H1 (cell line): Measurements from ENCODE around the gene TACC2. TPM values are rescaled to one million over a fixed set of nuclear protein-coding genes. Genes with fewer than 3 reads are reported as not detected.

Source experiments
- CTCF ChIA-PET: fragments of 300-600 bp; sonication (Branson Sonifier 250); formaldehyde crosslinking; loops from one replicate; lab custom pipeline; 2021; ENCODE audit not compliant: partially characterized antibody; lab: Charles Lee
- POLR2A ChIA-PET: fragments of 300-600 bp; sonication (Branson Sonifier 250); formaldehyde crosslinking; loops from one replicate; lab custom pipeline; 2021; ENCODE audit warnings: inconsistent platforms; ENCODE audit not compliant: partially characterized antibody; lab: Charles Lee
- DNase-seq, 2 experiments: peaks; one replicate each; pipeline versions ENCODE4 v3.0.0 to v3.0.0-alpha.2; 2010 to 2022; ENCODE audit warnings: low spot score in 2 of 2, low read depth in 1 of 2, mixed read lengths in 1 of 2
- FAIRE-seq: peaks from 2 replicates; lab custom pipeline; 2011; peaks lifted over from hg19 to GRCh38; lab: Jason Lieb, UNC
- H2AFZ ChIP-seq: 2 replicates; pipeline ENCODE4 v1.8.1; 2012; ENCODE audit warnings: low read length, inconsistent platforms
- H2AK5ac ChIP-seq: 2 replicates; pipeline ENCODE4 v1.6.1; 2013; ENCODE audit warnings: low read depth, low read length
- H2BK120ac ChIP-seq: replicated peaks from 2 replicates; pipeline ENCODE3; 2013; ENCODE audit warnings: low read depth, low read length, inconsistent platforms
- H2BK12ac ChIP-seq: 2 replicates; pipeline ENCODE4 v1.6.1; 2013; ENCODE audit warnings: low read depth, low read length
- H2BK15ac ChIP-seq: 2 replicates; pipeline ENCODE4 v1.6.1; 2013; ENCODE audit warnings: low read length
- H2BK20ac ChIP-seq: 2 replicates; pipeline ENCODE4 v1.6.1; 2013; ENCODE audit warnings: low read length
- H2BK5ac ChIP-seq: 2 replicates; pipeline ENCODE4 v1.6.1; 2013; ENCODE audit warnings: low read depth, low read length
- H3K14ac ChIP-seq: 2 replicates; pipeline ENCODE4 v1.6.1; 2013; ENCODE audit warnings: inconsistent platforms; ENCODE audit not compliant: insufficient read length
- H3K18ac ChIP-seq: 2 replicates; pipeline ENCODE4 v1.6.1; 2013; ENCODE audit warnings: low read length; ENCODE audit errors: extremely low read depth
- H3K23ac ChIP-seq: 2 replicates; pipeline ENCODE4 v1.6.1; 2013; ENCODE audit warnings: inconsistent platforms; ENCODE audit not compliant: insufficient read length
- H3K23me2 ChIP-seq: 2 replicates; pipeline ENCODE4 v1.6.1; 2013; ENCODE audit warnings: low read depth, low read length
- H3K27ac ChIP-seq: 2 replicates; pipeline ENCODE4 v1.6.1; 2011; ENCODE audit warnings: low read depth, low read length, inconsistent platforms
- H3K27me3 ChIP-seq, 4 experiments: replicated peaks in 1 of 4; 1 replicate in 1 of 4; 2 replicates in 3 of 4; pipeline versions ENCODE4 v1.6.1 to v1.8.1; 2011 to 2013; ENCODE audit warnings: low read length in 3 of 4, mild to moderate bottlenecking in 3 of 4, inconsistent platforms in 2 of 4, mixed read lengths in 2 of 4, moderate library complexity in 1 of 4; ENCODE audit not compliant: control insufficient read depth in 3 of 4, insufficient read depth in 3 of 4; ENCODE audit errors: extremely low read depth in 1 of 4
- H3K36me3 ChIP-seq, 4 experiments: 2 replicates each; pipeline versions ENCODE4 v1.6.1 to v1.8.1; 2011 to 2013; ENCODE audit warnings: mild to moderate bottlenecking in 4 of 4, low read length in 3 of 4, moderate library complexity in 2 of 4, control low read depth in 1 of 4, inconsistent platforms in 1 of 4; ENCODE audit not compliant: insufficient read depth in 4 of 4, control insufficient read depth in 2 of 4
- H3K4ac ChIP-seq: replicated peaks from 2 replicates; pipeline ENCODE3; 2013; ENCODE audit warnings: low read length, low read depth, mixed read lengths, inconsistent platforms; ENCODE audit not compliant: insufficient read length
- H3K4me1 ChIP-seq, 4 experiments: replicated peaks in 1 of 4; 1 replicate in 1 of 4; 2 replicates in 3 of 4; pipeline versions ENCODE4 v1.6.1 to v1.8.1; 2011 to 2013; ENCODE audit warnings: low read length in 3 of 4, inconsistent platforms in 2 of 4, mixed read lengths in 1 of 4; ENCODE audit not compliant: insufficient read depth in 4 of 4, control insufficient read depth in 3 of 4
- H3K4me2 ChIP-seq, 2 experiments: 2 replicates each; pipeline versions ENCODE4 v1.6.1 to v1.8.1; 2011 to 2013; ENCODE audit warnings: low read depth in 2 of 2, low read length in 2 of 2, control low read depth in 1 of 2, inconsistent platforms in 1 of 2, mild to moderate bottlenecking in 1 of 2; ENCODE audit not compliant: insufficient read depth in 1 of 2
- H3K4me3 ChIP-seq, 4 experiments: fragments of 200-600, 300-600 bp in 1 of 4; sonication (generic), shearing (Covaris generic), sonication (Bioruptor Twin) in 1 of 4; 2 replicates each; pipeline versions ENCODE4 v1.5.1 to v1.8.1; 2011 to 2016; ENCODE audit warnings: low read length in 4 of 4, low read depth in 3 of 4, control low read depth in 2 of 4, inconsistent platforms in 2 of 4, mild to moderate bottlenecking in 2 of 4, mixed read lengths in 1 of 4, moderate library complexity in 1 of 4; ENCODE audit not compliant: insufficient read depth in 2 of 4; ENCODE audit errors: extremely low read depth in 1 of 4
- H3K56ac ChIP-seq: replicated peaks from 2 replicates; pipeline ENCODE3; 2013; ENCODE audit warnings: low read depth, mild to moderate bottlenecking, mixed read lengths, low read length, inconsistent platforms; ENCODE audit not compliant: insufficient read length
- H3K79me1 ChIP-seq: 2 replicates; pipeline ENCODE4 v1.6.1; 2013; ENCODE audit warnings: low read depth, low read length, control low read depth
- H3K79me2 ChIP-seq, 2 experiments: 2 replicates each; pipeline versions ENCODE4 v1.6.1 to v1.8.1; 2012 to 2013; ENCODE audit warnings: low read length in 2 of 2, mild to moderate bottlenecking in 2 of 2, inconsistent platforms in 1 of 2; ENCODE audit not compliant: insufficient read depth in 2 of 2, control insufficient read depth in 1 of 2
- H3K9ac ChIP-seq, 4 experiments: replicated peaks in 1 of 4; 1 replicate in 1 of 4; 2 replicates in 3 of 4; pipeline versions ENCODE4 v1.6.1 to v1.8.1; 2011 to 2013; ENCODE audit warnings: low read depth in 3 of 4, low read length in 3 of 4, control low read depth in 2 of 4, mild to moderate bottlenecking in 2 of 4, moderate library complexity in 2 of 4, inconsistent platforms in 1 of 4; ENCODE audit errors: extremely low read depth in 1 of 4
- H3K9me3 ChIP-seq, 2 experiments: 2 replicates each; pipeline versions ENCODE4 v1.6.1 to v1.8.1; 2012 to 2013; ENCODE audit warnings: mild to moderate bottlenecking in 2 of 2, moderate library complexity in 2 of 2, control low read depth in 1 of 2, inconsistent platforms in 1 of 2, low read depth in 1 of 2, low read length in 1 of 2, mixed read lengths in 1 of 2; ENCODE audit not compliant: insufficient read depth in 2 of 2
- H4K20me1 ChIP-seq, 2 experiments: replicated peaks in 1 of 2; 2 replicates each; pipeline versions ENCODE3 to v1.8.1; 2011 to 2013; ENCODE audit warnings: inconsistent platforms in 2 of 2, low read length in 2 of 2, mild to moderate bottlenecking in 1 of 2; ENCODE audit not compliant: insufficient read depth in 2 of 2, control insufficient read depth in 1 of 2
- H4K5ac ChIP-seq: 2 replicates; pipeline ENCODE4 v1.6.1; 2013; ENCODE audit warnings: low read length, low read depth, mixed read lengths, inconsistent platforms; ENCODE audit not compliant: insufficient read length
- H4K8ac ChIP-seq: 2 replicates; pipeline ENCODE4 v1.8.0; 2013; ENCODE audit warnings: mild to moderate bottlenecking, moderate library complexity, low read length, inconsistent platforms; ENCODE audit not compliant: insufficient read depth; ENCODE audit errors: extremely low read depth
- H4K91ac ChIP-seq: replicated peaks from 2 replicates; pipeline ENCODE3; 2013; ENCODE audit warnings: low read length, mixed read lengths, inconsistent platforms; ENCODE audit not compliant: insufficient read length
- CBX5 ChIP-seq: fragments of 300-800, 300-1000 bp; sonication (generic); IDR thresholded peaks from 2 replicates; pipeline ENCODE4 v1.7.1; 2016; ENCODE audit warnings: antibody characterized with exemption, low read length, low read depth
- CREB1 ChIP-seq: IDR thresholded peaks from 2 replicates; pipeline ENCODE4 v1.6.1; 2012; ENCODE audit warnings: inconsistent platforms
- EP300 ChIP-seq, 2 experiments: IDR thresholded peaks; 1 replicate in 1 of 2; 2 replicates in 1 of 2; pipeline ENCODE4 v1.6.1; 2011 to 2012; ENCODE audit warnings: low read depth in 2 of 2, low read length in 2 of 2, mild to moderate bottlenecking in 2 of 2, borderline replicate concordance in 1 of 2, inconsistent platforms in 1 of 2, moderate library complexity in 1 of 2
- GTF2F1 ChIP-seq: IDR thresholded peaks from 2 replicates; pipeline ENCODE4 v1.6.1; 2012; ENCODE audit warnings: low read depth, low read length, improper control_type of control experiment, borderline replicate concordance
- POLR2A ChIP-seq, 2 experiments: IDR thresholded peaks; 1 replicate in 1 of 2; 2 replicates in 1 of 2; pipeline ENCODE4 v1.6.1; 2011; ENCODE audit warnings: low read depth in 2 of 2, low read length in 2 of 2, mild to moderate bottlenecking in 2 of 2; ENCODE audit errors: control extremely low read depth in 1 of 2
- RAD21 ChIP-seq, 2 experiments: IDR thresholded peaks in 1 of 2; conservative IDR thresholded peaks in 1 of 2; 2 replicates each; pipeline ENCODE4 v1.6.1; 2011; ENCODE audit warnings: low read depth in 2 of 2, low read length in 2 of 2, improper control_type of control experiment in 1 of 2, inconsistent platforms in 1 of 2, mild to moderate bottlenecking in 1 of 2, moderate library complexity in 1 of 2
- SAP30 ChIP-seq: fragments of 300-600 bp; sonication (generic); IDR thresholded peaks from 2 replicates; pipeline ENCODE4 v1.7.1; 2012; ENCODE audit warnings: low read length, moderate library complexity, mild to moderate bottlenecking, inconsistent platforms; ENCODE audit not compliant: insufficient read depth, insufficient replicate concordance
- TEAD4 ChIP-seq: IDR thresholded peaks from 2 replicates; pipeline ENCODE4 v1.6.1; 2012; ENCODE audit warnings: low read depth, low read length, inconsistent platforms, mixed read lengths
- YY1 ChIP-seq: IDR thresholded peaks from 2 replicates; pipeline ENCODE4 v1.6.1; 2011; ENCODE audit warnings: low read depth, mild to moderate bottlenecking, low read length
- WGBS, 2 experiments: shearing (Covaris generic) in 1 of 2; methylation state at CpG; one replicate each; pipeline versions ENCODE4 v1.1.6 to v1.1.7; 2013 to 2015; ENCODE audit warnings: low lambda C conversion rate in 2 of 2, mixed read lengths in 2 of 2, inconsistent platforms in 1 of 2, low coverage in 1 of 2, missing lambda C conversion rate in 1 of 2; ENCODE audit not compliant: insufficient replicate concordance in 2 of 2, insufficient coverage in 1 of 2, insufficient read length in 1 of 2; ENCODE audit errors: extremely low coverage in 1 of 2, missing lambda C conversion rate in 1 of 2; 5-methylcytosine and 5-hydroxymethylcytosine counted together
- polyA plus RNA-seq, 7 experiments: library from polyadenylated mRNA; depleted of rRNA in 3 of 7; stranded (reverse) in 5 of 7; unstranded in 2 of 7; fragments of >200 nt in 5 of 7; fragments of 200-250 nt in 2 of 7; gene quantifications; 1 replicate in 5 of 7; 2 replicates in 1 of 7; 4 replicates in 1 of 7; pipeline versions ENCODE4 v1.2.1 to v1.2.3, GENCODE V29; 2011 to 2013; ENCODE audit warnings: missing spikeins in 2 of 7, mixed read lengths in 2 of 7
- total RNA-seq: library from RNA; stranded (reverse); fragmentation: NEBNext Ultra II Directional; extraction: Animal tissue kit (Norgen Biotek cat#: 25700); gene quantifications from 2 replicates; pipeline ENCODE4 v1.2.1, GENCODE V29; 2021

The TACC2 gene
- total and polyA plus RNA-seq, 2 of the 8 experiments (the other 6 are each of a cell fraction or from before 2014, with no cell fraction given) = 21.2 to 46.6 TPM

DNA sequence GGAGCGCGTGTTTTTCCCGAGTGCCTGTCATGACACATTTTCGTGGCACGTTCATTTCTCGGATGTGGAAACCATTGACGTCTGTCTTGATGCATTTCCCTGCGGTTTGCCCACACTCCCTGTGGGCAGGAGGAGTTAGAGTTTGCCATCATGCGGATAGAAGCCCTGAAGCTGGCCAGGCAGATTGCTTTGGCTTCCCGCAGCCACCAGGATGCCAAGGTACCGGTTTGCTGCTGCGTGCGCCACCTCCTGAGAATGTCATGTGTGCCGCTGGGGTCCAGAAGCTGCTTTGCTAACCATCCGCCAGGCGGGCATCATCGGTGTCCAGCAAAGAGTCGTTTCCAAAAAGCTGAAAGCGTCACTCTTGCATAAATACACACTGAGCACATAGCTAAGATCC lies 241.3 kb downstream of the TACC2 start:
- Histone ChIP-seq H2BK12ac (no peak overlapping the region), H2BK5ac (no peak overlapping the region), H3K9me3 (no peaks in the 10 kb centered on the region), H4K8ac (no peak overlapping the region), H3K36me3 (peaks cover 23 to 58% (median 48%) of the 10 kb centered on the region in 4 experiments; a peak in 7 of 8 replicates), H2AFZ (no peak overlapping the region), H4K20me1 (peaks cover 5 to 12% of the 10 kb centered on the region in 2 experiments), H4K5ac (no peak overlapping the region), H3K4me3 (no peak overlapping the region), H3K79me2 (no peaks in the 10 kb centered on the region), H2BK20ac (no peak overlapping the region), H3K27ac (no peak overlapping the region), H2BK120ac (no peak overlapping the region), H3K18ac (no peak overlapping the region), H3K9ac (no peak overlapping the region), H2BK15ac (no peak overlapping the region), H3K27me3 (no peaks in the 10 kb centered on the region), H2AK5ac (no peak overlapping the region), H3K4me2 (no peak overlapping the region), H3K23me2 (no peaks in the 10 kb centered on the region), H3K23ac (no peak overlapping the region), H3K4me1 (no peaks in the 10 kb centered on the region), H3K56ac (no peak overlapping the region), H3K14ac (no peak overlapping the region), H3K79me1 (no peaks in the 10 kb centered on the region; the same call in 1 of the 2 replicates), H3K4ac (no peak overlapping the region), H4K91ac (no peak overlapping the region)
- WGBS, 2 experiments = 93% methylated on average over 19 of the region's 19 CpGs; no CpG with 5 or more reads in 1 of the 2 experiments
- no peak for TF ChIP-seq CBX5
- no peak for TF ChIP-seq POLR2A (IDR thresholded peaks at IDR 0.05; ENCODE audit: control extremely low read depth in 1 of 2, low read depth in 2 of 2, low read length in 2 of 2)
- no peak for TF ChIP-seq GTF2F1
- TF ChIP-seq TEAD4 = no peak
- no peak for TF ChIP-seq EP300 (IDR thresholded peaks at IDR 0.05; ENCODE audit: borderline replicate concordance in 1 of 2, low read depth in 2 of 2, low read length in 2 of 2)
- no peak for TF ChIP-seq RAD21 (IDR thresholded peaks at IDR 0.05 in 1 of 2, conservative IDR thresholded peaks at IDR 0.05 in 1 of 2; ENCODE audit: low read depth in 2 of 2, low read length in 2 of 2)
- TF ChIP-seq YY1 = no peak
- no peak for TF ChIP-seq SAP30
- no peak for TF ChIP-seq CREB1
- no peak for DNase-seq
- POLR2A ChIA-PET = no interaction called here
- CTCF ChIA-PET = interaction anchor here (0.8 to 0.9 kb wide), 2 partner anchors 88 to 175 kb away, joined by 3 to 4 read pairs; no protein-coding TSS in a partner anchor
- FAIRE-seq = no peak
